Inflammatory macrophage (primary cell): ENCODE measurements around the gene PEF1.

Experiments
- DNase-seq, 2 donors: peaks; one replicate each; pipeline ENCODE4 v3.0.0-alpha.2; 2020 to 2022

The PEF1 gene

GRCh38 chr1:31671147-31671546 is 26.5 kb upstream of the PEF1 start:
- DNase-seq: no peak

GRCh38 chr1:31670593-31670964 is 25.9 kb upstream of the PEF1 start:
- no peak for DNase-seq

GRCh38 chr1:31669786-31670592 is 25.3 kb upstream of the PEF1 start:
- DNase-seq: peak; percentile 9 to 38

- DNase-seq: no peak
Measured at GRCh38 chr1:31669433-31669785, 24.7 kb upstream of the PEF1 start.

- DNase-seq: no peak
Measured at GRCh38 chr1:31668303-31668883, 23.7 kb upstream of the PEF1 start.

- no peak for DNase-seq
Measured at GRCh38 chr1:31667065-31667785, 22.5 kb upstream of the PEF1 start.

- DNase-seq: no peak
Measured at GRCh38 chr1:31666263-31666963, 21.7 kb upstream of the PEF1 start.

- no peak for DNase-seq
Measured at GRCh38 chr1:31665234-31665878, 20.7 kb upstream of the PEF1 start.

- DNase-seq: no peak
Measured at GRCh38 chr1:31664528-31664927, 19.9 kb upstream of the PEF1 start.

- DNase-seq: peak; percentile 47 to 59
Measured at GRCh38 chr1:31663622-31664452, 19.2 kb upstream of the PEF1 start.

GRCh38 chr1:31662463-31662862 is 17.8 kb upstream of the PEF1 start:
- DNase-seq: no peak

GRCh38 chr1:31661856-31662255 is 17.2 kb upstream of the PEF1 start:
- DNase-seq: no peak

GRCh38 chr1:31660871-31661455 is 16.3 kb upstream of the PEF1 start:
- DNase-seq: no peak

- no peak for DNase-seq
Measured at GRCh38 chr1:31659889-31660288, 15.2 kb upstream of the PEF1 start.

- no peak for DNase-seq
Measured at GRCh38 chr1:31658721-31659120, 14.0 kb upstream of the PEF1 start.

- peak in 1 of 2 donors; percentile 20 for DNase-seq
Measured at GRCh38 chr1:31657972-31658510, 13.4 kb upstream of the PEF1 start.

GRCh38 chr1:31657020-31657804 is 12.5 kb upstream of the PEF1 start:
- no peak for DNase-seq

- DNase-seq: no peak
Measured at GRCh38 chr1:31655756-31656155, 11.1 kb upstream of the PEF1 start.

- no peak for DNase-seq
Measured at GRCh38 chr1:31655104-31655503, 10.4 kb upstream of the PEF1 start.

- no peak for DNase-seq
Measured at GRCh38 chr1:31654474-31654776, 9.7 kb upstream of the PEF1 start.
